GM19395 (cell line): ENCODE measurements around the gene TCP11L1.

ENCODE experiments used
- ATAC-seq: cut with Tn5 transposase; IDR thresholded peaks from one replicate; pipeline ENCODE4 v1.9.1; 2021; ENCODE audit warnings: mild to moderate bottlenecking, moderate library complexity; ENCODE audit not compliant: unreplicated experiment

The TCP11L1 gene, protein sequence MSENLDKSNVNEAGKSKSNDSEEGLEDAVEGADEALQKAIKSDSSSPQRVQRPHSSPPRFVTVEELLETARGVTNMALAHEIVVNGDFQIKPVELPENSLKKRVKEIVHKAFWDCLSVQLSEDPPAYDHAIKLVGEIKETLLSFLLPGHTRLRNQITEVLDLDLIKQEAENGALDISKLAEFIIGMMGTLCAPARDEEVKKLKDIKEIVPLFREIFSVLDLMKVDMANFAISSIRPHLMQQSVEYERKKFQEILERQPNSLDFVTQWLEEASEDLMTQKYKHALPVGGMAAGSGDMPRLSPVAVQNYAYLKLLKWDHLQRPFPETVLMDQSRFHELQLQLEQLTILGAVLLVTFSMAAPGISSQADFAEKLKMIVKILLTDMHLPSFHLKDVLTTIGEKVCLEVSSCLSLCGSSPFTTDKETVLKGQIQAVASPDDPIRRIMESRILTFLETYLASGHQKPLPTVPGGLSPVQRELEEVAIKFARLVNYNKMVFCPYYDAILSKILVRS

DNA sequence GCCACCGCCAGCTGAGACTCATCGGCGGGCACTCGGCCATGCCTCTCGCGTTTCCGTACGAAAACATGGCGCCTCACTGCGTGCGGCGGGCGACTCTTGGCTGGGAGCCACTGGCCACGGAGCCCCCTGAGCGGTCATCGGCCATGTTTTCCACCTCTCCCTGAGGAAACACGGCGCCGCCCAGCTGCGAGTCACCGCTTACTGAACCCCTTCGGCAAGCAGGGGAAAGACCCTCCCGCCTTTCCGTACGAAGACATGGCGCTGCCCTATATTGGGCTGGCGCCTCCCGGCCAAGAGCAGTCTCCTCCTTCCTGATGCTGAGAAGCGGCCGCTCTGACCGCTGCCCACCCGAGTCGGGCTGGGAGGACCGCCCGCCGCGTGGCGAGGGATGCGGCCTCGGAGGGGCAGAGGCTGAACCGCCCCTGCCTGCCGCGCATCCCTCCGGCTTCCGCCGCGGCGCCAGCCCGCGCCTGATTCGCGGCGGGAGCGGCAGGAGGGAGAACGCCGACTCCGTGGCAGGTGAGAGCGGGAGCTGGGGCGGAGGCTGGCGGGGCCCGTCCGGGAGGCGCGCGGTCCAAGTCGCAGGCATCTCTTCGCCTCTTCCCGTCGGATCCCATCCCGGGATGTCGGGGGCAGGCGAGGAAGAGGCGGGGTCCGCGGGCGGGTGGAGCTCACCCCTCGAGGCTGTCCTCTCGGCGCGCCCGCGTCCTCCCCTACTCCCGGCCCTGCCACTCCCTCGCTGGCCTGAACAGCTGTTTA is at the start of gene TCP11L1:
TSS of gene TCP11L1 (plus strand) at position 299 of the 759 bp plus-strand sequence. CDS start 4,202 bp downstream, outside the sequence.
- ATAC-seq, result peak; percentile 77

DNA sequence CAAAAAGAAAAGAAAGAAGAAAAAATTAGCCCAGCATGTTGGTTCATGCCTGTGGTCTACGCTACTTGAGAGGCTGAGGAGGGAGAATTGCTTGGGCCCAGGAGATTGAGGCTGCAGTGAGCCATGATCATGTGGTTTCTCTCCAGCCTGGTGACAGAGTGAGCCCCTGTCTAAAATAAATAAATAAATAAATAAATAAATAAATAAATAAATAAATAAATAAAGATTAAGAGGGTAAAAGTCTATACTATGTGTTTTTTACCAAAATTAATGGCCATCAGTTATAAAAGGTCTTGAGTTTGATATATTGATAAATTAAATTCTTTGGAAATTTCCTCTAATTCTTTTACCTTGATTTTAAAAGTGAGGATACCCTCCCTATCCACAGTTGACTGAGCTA is 48.9 kb upstream of the TCP11L1 start:
- ATAC-seq, result no peak

DNA sequence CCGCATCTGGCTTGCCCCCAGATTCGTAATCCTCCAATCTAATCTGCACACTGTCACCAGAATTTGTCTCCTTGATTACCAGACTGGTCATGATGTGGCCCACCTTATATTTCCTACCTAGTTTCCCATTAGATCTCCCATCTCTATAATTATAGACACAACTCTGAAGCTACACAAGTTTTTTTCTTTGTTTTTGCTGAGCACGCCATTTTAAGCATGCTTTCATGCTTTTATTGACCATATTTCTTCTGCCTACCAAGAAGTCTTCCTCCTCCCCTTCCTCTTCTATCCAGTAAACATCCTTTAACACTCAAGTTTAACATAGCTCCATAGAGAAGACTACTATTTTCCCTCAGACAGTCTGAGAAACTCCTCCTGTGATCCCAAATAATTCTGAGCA is 47.9 kb upstream of the TCP11L1 start:
- ATAC-seq, result no peak

DNA sequence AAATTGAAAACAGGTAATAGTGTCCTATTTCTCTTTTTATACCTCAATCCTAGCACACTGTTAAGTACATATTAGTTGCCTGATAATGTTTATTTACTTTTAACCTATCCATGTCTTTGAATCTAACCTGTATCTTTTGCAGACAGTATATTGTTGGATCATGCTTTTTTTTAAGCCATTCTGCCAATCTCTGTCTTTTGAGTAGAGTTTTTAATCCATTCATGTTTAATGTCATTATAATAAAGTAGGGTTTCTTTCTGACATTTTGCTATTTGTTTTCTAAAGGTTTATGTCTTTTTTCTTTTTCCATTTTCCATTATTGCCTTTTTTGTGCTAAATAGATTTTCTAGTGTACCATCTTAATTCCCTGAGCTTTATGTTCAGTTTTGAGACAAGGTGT is 47.5 kb upstream of the TCP11L1 start:
- ATAC-seq, result no peak

DNA sequence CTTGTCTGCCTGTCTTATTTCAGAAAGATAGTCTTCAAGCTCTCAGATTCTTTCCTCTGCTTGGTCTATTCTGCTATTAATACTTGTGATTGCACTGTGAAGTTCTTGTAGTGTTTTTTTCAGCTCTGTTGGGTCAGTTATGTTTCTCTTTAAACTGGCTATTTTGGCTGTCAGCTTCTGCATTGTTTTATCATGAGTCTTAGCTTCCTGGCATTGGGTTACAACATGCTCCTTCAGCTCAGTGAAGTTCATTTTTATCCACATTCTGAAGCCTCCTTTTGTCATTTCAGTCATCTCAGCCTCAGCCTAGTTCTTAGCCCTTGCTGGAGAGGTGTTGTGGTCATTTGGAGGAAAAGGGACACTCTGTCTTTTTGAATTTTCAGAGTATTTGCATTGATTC is 39.2 kb upstream of the TCP11L1 start:
- no peak for ATAC-seq

DNA sequence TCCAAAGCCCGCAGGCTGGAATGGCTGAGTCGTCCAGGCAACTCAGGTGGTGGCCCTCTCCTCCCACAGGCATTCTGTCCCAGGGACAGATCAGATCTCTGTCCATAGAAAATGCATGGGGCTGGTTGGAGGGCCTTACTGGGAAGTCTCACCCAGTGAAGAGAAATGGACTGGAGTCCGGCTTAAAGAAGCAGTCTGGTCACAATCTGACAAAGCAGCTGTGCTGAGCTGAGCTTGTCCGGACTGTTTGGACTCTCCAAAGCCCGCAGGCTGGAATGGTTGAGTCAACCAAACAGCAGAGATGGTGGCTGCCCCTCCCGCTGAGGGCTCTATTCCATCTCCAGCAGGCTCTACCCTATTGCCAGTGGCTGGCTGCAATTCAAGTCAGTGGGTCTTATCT is 38.1 kb upstream of the TCP11L1 start:
- no peak for ATAC-seq

DNA sequence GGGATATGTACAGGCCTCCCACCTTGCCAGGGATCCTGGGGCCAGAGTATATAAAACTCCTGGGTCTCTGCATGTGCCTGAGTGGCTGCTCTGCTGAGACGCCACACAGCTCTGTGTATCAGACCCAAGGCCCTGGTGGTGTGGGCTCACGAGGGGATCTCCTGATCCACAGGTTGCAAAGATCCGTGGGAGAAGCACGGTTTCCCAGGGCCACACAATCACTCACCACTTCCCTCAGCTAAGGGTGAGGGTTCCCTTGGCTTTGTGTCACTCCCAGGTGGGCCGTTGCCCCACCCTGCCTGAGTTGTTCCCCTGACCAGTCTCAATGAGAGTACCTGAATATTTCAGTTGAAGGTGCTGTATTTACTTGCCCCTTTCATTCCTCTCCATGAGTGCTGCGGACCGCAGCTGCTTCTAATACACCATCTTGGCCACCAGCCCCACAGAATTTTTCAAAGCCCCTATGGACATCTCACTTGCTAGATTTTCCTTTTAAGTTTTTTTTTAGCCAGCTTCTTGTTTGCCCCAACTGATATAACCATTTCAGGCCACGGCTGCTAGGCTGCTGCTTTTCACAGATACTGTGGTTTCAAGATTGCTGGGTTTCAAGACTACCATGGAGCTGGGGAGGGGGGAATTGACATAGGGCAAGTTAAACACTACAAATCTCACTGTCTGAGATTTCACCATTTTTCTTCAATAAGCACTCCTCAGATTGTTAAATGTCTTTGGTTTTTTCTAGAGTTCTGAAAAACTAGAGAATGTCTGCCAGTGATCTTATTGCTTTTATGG is 37.4 kb upstream of the TCP11L1 start:
- no peak for ATAC-seq

DNA sequence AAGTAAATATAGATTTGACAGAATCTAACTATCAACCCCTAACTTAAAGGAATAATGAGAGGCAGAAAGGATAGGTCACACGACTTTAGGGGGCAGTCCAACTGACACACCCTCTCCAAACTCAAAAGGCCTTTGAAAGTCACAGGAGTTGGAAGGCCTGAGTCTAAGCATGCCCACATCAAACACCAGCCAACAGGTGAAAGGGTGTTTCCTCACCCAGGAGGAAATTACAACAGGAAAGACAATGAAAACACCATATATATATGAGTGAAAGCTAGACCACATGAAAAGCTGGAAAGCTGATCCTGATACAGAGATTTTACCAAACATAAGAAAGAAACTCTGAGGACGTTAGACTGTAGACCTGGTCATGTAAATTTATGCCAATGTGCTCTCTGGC is 34.2 kb upstream of the TCP11L1 start:
- ATAC-seq, result no peak

DNA sequence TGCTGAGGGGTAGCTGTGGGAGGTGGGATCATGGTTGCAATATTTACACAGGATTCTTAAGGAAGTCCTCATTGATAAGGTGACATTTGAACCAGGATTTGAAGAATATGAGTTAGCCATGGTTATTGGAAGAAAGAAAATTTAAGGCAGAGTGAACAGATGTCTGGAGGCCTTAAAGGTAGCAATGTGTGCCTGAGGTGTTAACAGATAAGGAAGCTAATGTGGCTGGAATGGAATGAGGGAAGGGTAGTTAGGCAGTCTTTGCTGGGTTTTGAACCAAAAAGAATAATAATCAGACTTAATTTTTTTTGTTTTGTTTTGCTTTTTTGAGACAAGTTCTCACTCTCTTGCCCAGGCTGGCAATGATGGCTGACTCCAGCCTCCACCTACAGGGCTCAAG is 33.4 kb upstream of the TCP11L1 start:
- no peak for ATAC-seq

DNA sequence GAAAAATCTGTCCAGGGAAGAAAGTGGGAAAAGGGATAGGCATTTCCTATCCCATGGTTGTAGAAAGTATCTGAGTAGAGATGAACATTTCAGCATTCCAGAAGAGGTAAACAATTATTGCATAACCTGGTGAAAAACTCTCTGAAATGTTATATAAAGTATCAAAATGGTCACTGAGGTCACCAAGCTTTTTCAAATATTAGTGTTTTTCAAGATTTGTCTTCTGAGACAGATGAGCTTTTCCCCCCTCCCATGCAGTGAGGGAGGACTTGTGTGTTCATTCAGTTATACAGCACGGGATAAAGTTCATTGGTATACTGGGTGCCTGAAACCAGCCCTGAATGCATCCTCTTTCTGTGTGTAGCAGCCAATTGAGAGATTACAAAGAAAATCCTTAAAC is 25.6 kb upstream of the TCP11L1 start:
- ATAC-seq, result no peak

DNA sequence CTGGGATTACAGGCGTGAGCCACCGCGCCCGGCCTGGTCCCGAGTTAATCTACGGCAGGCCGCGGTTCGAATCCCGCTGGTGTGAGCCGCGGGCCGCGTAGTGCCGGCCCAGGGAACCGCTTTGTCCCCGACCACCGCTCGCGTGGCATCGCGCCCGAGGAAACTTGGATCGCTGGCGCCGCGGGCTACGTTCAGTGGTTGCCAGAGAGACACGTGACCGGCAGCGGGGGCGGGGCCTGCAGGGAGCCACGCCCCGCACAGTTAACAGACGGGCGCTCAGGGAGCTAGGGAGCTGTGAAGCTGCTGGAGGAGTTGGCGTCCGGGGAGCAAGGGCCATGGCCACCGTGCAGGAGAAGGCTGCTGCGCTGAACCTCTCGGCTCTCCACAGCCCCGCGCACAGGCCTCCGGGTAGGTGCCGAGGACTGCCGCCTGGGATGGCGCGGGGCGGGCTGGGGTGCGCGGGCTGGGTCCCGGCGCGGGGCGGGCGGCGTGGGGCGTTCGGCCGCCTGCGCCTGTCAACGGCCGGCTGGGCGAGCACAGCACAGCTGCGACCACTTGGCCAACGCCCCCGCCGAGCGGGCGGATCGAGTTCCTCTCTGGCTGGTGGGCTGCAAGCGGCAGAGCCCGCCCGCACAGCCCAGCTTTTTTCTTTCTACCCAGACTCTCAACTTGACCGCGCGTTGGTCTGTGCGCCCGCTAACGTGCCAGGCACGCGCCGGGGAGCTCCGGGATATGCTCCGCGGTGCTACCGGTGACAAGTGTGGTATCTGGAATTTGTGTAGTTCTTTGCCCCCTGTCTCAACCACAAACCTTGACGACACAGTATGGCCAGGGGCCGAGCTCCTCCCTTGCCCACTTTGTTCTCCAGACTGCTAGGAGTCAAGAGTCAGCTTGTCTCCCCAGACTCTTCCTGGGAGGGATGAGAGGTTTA is 23.5 kb upstream of the TCP11L1 start, which contains the start of gene DEPDC7:
TSS of gene DEPDC7 (plus strand) at position 258 of the 931 bp plus-strand sequence. CDS start at position 336, 78 bp downstream.
- peak; percentile 83 for ATAC-seq

DNA sequence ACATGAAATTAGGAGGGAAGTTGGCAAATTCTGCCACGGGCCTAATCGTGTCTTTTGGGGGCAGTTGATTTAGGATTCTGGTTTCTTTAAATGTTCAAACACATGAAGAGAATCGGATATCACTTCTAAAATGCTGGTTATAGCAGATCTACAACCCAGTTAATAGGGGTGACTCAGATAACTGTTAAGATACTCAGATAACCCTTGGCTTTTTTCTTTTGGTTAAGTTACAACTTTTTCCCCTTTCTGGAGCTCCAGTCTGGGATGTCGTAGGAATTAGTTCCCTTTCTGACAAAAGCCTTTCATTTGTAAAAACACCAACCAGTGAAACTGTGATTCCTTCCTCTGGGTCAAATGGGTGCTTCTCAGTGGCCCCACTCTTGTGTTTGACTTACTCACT is 22.7 kb upstream of the TCP11L1 start:
- no peak for ATAC-seq

DNA sequence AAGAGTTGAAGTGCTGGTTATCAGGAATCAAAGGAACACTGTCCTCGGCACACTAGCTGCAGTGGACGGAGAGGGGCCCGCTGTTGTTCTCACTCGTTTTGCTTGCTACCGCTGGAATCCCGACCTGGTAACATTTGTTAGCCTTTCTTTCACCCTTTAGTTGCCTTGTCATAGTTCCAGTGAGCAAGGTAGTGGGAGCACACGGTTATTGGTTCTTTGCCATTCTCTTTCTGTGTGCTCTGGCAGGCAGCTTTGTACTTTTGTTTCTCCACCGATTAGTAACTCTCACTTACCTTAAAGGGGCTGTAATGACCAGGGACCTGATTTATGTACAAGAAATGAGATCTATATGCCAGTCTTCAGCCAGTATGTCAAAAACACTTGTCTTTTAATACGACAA is 21.9 kb upstream of the TCP11L1 start:
- ATAC-seq, result no peak

DNA sequence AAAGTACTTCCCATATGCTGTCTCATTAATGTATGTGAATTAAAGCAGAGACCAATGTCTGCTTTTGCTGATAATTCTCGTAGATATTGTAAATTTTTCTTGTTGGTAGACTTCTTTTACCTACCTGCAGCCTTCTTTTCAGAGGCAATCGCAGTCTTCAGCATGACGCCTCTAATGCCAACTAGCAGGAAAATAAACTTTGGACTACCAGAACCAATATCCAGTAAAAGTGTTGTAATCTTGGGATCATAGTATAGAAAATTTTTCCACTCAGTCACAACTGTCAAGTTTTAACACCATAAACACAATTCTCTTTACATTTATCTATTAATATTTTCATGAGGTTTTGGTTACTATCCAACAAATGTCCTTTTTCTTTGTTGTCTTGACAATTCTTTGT is 21.4 kb upstream of the TCP11L1 start:
- ATAC-seq, result no peak

DNA sequence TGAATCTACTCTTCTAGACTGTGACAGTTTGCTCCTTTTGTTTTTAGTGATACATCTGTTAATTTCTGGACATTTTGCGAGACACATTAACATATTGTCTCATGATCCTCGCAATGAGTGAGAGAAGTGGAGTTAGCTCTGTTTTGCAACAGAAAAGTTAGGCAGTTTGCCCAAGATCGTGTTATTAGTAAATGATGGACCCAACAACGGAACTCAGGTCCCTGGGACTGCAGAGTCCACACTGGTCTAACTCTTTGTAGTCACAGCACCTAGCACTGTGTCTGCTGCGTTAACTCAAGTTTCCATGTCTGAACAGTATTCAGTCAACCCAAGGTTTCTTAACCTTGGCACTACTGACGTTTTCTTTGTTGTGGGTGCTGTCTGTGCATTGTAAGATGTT is 20.5 kb upstream of the TCP11L1 start:
- ATAC-seq, result no peak

DNA sequence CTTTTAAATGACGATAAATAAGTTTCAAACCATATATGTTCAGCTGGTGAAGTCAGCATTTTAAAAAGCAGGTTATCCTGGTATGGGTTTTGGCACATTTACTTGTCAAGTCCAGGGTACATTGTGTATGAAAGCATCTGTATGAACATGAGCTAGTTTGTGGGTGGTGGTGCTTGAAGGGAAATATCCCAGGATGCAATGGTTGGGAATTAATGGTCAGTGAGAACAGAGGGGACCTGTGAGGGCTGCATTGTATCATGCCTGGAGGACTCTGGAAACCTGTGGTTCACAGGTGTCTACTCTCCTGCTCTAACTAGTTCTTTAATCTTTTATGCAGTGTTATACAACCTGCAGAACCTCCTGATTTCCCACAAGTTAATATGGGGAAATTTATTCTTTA is 17.9 kb upstream of the TCP11L1 start:
- ATAC-seq, result no peak

DNA sequence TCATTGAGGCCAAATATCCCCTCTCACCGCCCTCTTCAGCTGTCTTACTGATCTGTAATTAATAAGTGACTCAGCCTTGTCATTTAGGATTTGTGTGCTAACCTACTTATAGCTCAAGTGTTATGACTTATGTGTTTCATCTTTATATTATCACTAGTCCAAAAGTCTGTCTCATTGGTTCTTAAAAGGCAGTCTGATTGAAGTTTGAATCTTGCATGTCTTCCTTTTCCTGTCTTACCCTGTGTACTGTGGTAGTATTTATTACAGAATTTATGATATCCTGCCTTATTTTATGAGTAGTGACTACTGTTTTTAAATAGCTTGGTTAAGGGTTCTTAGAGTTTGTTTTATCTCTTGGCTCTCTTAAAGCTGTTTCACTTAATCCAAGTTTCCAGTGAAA is 17.4 kb upstream of the TCP11L1 start:
- ATAC-seq, result no peak

DNA sequence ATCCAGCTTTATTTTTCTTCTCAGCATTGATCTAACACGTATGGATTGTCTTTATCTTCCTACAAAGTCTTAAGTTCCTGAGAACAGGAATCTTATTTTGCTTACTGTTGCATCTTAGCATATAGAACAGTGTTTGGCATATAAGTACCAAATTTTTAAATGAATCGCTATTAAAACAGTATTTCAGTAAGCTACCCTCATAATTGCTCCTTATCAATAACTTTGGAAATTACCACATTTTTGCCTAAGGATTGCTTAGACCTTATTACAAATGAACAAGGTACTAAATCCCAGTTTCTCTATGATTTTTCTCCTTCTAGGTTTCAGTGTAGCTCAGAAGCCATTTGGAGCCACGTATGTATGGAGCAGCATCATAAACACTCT is 14.0 kb upstream of the TCP11L1 start:
- no peak for ATAC-seq

DNA sequence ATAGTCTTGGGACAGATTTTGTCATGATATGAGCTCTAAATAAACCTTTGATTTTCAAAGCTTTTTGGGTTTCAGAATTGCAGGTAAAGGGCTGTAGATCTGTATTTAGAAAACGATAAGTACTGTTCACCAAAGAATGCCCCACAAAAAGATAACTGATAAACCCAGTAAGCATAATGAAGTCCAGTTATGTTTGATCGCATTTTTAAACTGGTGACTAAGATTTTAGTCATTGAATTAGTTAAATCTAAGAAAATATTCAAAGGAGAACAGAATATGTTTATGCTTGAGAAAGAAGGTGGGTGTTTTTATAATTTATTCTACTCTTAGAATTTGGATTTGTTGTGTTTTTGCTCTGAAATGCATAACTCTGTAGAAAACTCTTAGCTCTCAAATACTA is 12.1 kb upstream of the TCP11L1 start:
- ATAC-seq, result no peak

DNA sequence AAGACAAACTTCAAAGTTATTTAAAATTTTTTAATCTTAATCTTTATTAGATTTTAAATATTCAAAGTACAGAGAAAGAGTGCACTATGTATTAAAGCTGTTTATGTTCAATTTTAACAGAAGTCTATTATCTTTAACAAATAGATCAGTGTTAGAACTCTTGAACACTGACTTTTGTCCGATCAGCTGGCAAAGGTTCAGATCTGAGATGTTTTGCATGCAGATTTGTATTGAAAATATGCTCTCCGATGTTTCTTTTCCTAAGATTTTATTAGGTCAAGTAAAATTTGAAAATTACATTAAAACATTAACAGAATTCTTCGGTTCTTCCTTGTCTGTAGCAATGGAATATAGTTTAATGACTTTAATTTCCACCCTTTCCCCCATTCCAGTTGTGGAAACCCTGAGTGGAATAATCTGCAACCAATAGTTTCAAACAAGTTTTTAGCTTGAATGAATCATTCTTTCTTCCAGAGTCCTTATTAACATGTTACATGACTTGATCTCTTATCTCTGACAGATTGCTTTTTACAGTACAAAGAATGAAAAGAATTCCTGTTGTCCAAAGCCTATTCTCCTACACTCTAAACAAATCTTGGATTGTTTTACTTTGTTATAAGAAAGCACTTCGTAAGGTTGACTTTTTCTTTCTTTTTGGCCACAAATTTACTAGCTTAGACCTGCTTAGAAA is 11.4 kb upstream of the TCP11L1 start:
- ATAC-seq, result no peak
